HepG2 (cell line): ENCODE data around the gene TPRX1. TPM values are rescaled to one million over a fixed set of nuclear protein-coding genes. Genes with fewer than 3 reads are reported as not detected.

Experiments used
- DNMT1 ChIP-seq: sonication (generic); formaldehyde crosslinking; IDR thresholded peaks from 2 replicates; pipeline ENCODE4 v1.5.1; 2020; ENCODE audit warnings: mild to moderate bottlenecking, missing genetic modification reagents
- DR1 ChIP-seq: sonication (generic); formaldehyde crosslinking; IDR thresholded peaks from 2 replicates; pipeline ENCODE4 v1.8.0; 2021; ENCODE audit warnings: mild to moderate bottlenecking, missing genetic modification reagents, inconsistent platforms
- ELF3 ChIP-seq: IDR thresholded peaks from 2 replicates; pipeline ENCODE4 v1.6.1; 2016; ENCODE audit warnings: missing genetic modification reagents, missing compliant biosample characterization
- NBN ChIP-seq: fragments of 450-650 bp; conservative IDR thresholded peaks from 2 replicates; pipeline ENCODE4 v1.6.1; 2017
- RFXAP ChIP-seq: sonication (generic); formaldehyde crosslinking; IDR thresholded peaks from 2 replicates; pipeline ENCODE4 v1.4.0; 2020; ENCODE audit warnings: missing genetic modification reagents, borderline replicate concordance
- SALL1 ChIP-seq: sonication (generic); formaldehyde crosslinking; IDR thresholded peaks from 2 replicates; pipeline ENCODE4 v1.8.0; 2022; ENCODE audit warnings: mild to moderate bottlenecking, missing genetic modification reagents
- SPEN ChIP-seq: sonication (generic); formaldehyde crosslinking; IDR thresholded peaks from 2 replicates; pipeline ENCODE4 v1.5.1; 2020; ENCODE audit warnings: low read depth, mild to moderate bottlenecking, missing genetic modification reagents
- TCF7 ChIP-seq: sonication (generic); IDR thresholded peaks from 2 replicates; pipeline ENCODE4 v1.6.1; 2016; ENCODE audit warnings: antibody characterized with exemption, low read depth
- TOE1 ChIP-seq: sonication (generic); formaldehyde crosslinking; IDR thresholded peaks from 2 replicates; pipeline ENCODE4 v1.4.0; 2020; ENCODE audit warnings: mild to moderate bottlenecking, missing genetic modification reagents
- ZBTB7A ChIP-seq: sonication (generic); formaldehyde crosslinking; IDR thresholded peaks from 2 replicates; pipeline ENCODE4 v1.8.0; 2022; ENCODE audit warnings: mild to moderate bottlenecking, missing genetic modification reagents
- ZBTB7B ChIP-seq: sonication (generic); formaldehyde crosslinking; IDR thresholded peaks from 2 replicates; pipeline ENCODE4 v1.4.0; 2020; ENCODE audit warnings: missing genetic modification reagents
- ZNF160 ChIP-seq: sonication (generic); formaldehyde crosslinking; IDR thresholded peaks from 2 replicates; pipeline ENCODE4 v1.8.0; 2022; ENCODE audit warnings: mild to moderate bottlenecking, inconsistent platforms, missing genetic modification reagents
- ZNF18 ChIP-seq: sonication (generic); formaldehyde crosslinking; IDR thresholded peaks from 2 replicates; pipeline ENCODE4 v1.8.0; 2022; ENCODE audit warnings: mild to moderate bottlenecking, missing genetic modification reagents; ENCODE audit not compliant: insufficient replicate concordance
- ZNF20 ChIP-seq: sonication (generic); formaldehyde crosslinking; IDR thresholded peaks from 2 replicates; pipeline ENCODE4 v1.4.0; 2020; ENCODE audit warnings: mild to moderate bottlenecking, moderate library complexity, missing genetic modification reagents
- ZNF513 ChIP-seq: sonication (generic); formaldehyde crosslinking; conservative IDR thresholded peaks from 2 replicates; pipeline ENCODE4 v1.5.0; 2020; ENCODE audit warnings: missing genetic modification reagents
- ZNF768 ChIP-seq: sonication (generic); formaldehyde crosslinking; IDR thresholded peaks from 2 replicates; pipeline ENCODE4 v1.4.0; 2020; ENCODE audit warnings: missing genetic modification reagents
- polyA plus RNA-seq, 8 experiments: library from polyadenylated mRNA; depleted of rRNA in 3 of 8; stranded (reverse) in 7 of 8; unstranded in 1 of 8; fragments of >200 nt; fragmentation: Illumina TruSeq in 4 of 8; extraction: Trizol in 4 of 8; gene quantifications; 2 replicates each; pipeline versions ENCODE4 v1.2.1 to v1.2.3, GENCODE V29; 2011 to 2016; ENCODE audit warnings: low read depth in 4 of 8, missing spikeins in 1 of 8, mixed read lengths in 1 of 8; ENCODE audit not compliant: insufficient read depth in 1 of 8
- total RNA-seq, 5 experiments: library from RNA; depleted of rRNA; stranded (reverse); fragments of >200 nt; fragmentation: Illumina TruSeq; extraction: Trizol; gene quantifications; 2 replicates each; pipeline ENCODE4 v1.2.3, GENCODE V29; 2016; ENCODE audit warnings: low read depth in 1 of 5
- TF ChIP-seq, protein P1 (sequence below): IDR thresholded peaks from 2 replicates; pipeline ENCODE4 v1.4.0; 2020; ENCODE audit warnings: mild to moderate bottlenecking, missing genetic modification reagents
- TF ChIP-seq, protein P2 (sequence below): sonication (generic); formaldehyde crosslinking; IDR thresholded peaks from 2 replicates; pipeline ENCODE4 v1.4.0; 2020; ENCODE audit warnings: missing genetic modification reagents
- TF ChIP-seq, protein P3 (sequence below): sonication (generic); formaldehyde crosslinking; IDR thresholded peaks from 2 replicates; pipeline ENCODE4 v1.8.0; 2023; ENCODE audit warnings: mild to moderate bottlenecking, missing genetic modification reagents

Gene TPRX1
- total and polyA plus RNA-seq, 2 of the 13 experiments (the other 11 are each of a cell fraction or from before 2014, with no cell fraction given) = not detected

DNA sequence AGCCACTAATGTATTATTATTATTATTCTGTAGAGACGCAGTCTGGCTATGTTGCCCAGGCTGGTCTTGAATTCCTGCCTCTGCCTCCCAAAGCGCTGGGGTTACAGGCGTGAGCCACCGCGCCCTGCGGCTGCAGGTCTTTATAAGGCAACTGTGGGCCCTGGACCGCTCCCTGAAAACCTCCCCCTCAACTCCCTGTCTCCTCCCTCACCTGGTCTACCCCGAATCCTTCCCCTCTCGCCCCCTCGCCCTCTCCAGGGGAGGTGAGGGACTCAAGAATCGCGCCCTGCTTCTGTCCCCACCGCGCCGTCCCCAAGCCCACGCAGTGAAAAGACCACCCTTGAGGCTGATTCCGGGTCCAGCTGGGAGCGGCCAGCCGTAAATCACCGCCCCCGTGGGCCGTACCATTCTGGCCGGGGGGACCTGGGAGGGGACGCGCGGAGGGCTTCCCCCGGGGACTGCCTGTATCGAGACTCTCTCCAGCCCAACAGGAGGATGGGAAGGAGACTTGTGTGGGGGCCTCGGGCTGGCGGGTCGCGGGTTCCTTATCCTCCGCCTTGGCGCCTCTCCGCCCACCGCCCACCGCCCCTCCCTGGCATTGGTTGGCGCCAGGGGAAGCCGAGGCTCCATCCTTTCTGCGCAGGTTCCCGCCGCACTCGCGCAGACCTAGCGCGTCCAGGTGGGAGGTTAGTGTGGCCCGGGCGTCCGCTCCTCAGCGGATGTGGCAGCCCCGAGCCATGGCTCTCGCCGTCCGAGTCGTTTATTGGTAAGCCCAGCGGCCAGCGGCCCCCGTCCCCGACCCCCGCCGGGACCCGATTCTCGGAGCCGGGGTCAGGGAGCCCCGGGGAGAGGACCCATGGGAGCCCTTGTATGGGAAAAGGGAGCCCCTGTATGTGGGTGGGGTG, 26.1 kb downstream of the TPRX1 start, which contains the start of gene SELENOW (continued):
- TF ChIP-seq ZNF513 (CRISPR knock-in tag) = peak; percentile 77; the same call in 1 of the 2 replicates
- TF ChIP-seq NBN = no peak
- TF ChIP-seq ZNF18 (CRISPR knock-in tag) = peak; percentile 54
- TF ChIP-seq SPEN (CRISPR knock-in tag) = peak; percentile 55
- TF ChIP-seq, protein P1, sequence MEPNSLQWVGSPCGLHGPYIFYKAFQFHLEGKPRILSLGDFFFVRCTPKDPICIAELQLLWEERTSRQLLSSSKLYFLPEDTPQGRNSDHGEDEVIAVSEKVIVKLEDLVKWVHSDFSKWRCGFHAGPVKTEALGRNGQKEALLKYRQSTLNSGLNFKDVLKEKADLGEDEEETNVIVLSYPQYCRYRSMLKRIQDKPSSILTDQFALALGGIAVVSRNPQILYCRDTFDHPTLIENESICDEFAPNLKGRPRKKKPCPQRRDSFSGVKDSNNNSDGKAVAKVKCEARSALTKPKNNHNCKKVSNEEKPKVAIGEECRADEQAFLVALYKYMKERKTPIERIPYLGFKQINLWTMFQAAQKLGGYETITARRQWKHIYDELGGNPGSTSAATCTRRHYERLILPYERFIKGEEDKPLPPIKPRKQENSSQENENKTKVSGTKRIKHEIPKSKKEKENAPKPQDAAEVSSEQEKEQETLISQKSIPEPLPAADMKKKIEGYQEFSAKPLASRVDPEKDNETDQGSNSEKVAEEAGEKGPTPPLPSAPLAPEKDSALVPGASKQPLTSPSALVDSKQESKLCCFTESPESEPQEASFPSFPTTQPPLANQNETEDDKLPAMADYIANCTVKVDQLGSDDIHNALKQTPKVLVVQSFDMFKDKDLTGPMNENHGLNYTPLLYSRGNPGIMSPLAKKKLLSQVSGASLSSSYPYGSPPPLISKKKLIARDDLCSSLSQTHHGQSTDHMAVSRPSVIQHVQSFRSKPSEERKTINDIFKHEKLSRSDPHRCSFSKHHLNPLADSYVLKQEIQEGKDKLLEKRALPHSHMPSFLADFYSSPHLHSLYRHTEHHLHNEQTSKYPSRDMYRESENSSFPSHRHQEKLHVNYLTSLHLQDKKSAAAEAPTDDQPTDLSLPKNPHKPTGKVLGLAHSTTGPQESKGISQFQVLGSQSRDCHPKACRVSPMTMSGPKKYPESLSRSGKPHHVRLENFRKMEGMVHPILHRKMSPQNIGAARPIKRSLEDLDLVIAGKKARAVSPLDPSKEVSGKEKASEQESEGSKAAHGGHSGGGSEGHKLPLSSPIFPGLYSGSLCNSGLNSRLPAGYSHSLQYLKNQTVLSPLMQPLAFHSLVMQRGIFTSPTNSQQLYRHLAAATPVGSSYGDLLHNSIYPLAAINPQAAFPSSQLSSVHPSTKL = peak; percentile 30; the same call in 1 of the 2 replicates
- TF ChIP-seq ZNF20 = peak; percentile 72; the same call in 1 of the 2 replicates
- TF ChIP-seq ZBTB7B (CRISPR knock-in tag) = peak; percentile 99
- TF ChIP-seq ZBTB7A = peak; percentile 89
- TF ChIP-seq, protein P2, sequence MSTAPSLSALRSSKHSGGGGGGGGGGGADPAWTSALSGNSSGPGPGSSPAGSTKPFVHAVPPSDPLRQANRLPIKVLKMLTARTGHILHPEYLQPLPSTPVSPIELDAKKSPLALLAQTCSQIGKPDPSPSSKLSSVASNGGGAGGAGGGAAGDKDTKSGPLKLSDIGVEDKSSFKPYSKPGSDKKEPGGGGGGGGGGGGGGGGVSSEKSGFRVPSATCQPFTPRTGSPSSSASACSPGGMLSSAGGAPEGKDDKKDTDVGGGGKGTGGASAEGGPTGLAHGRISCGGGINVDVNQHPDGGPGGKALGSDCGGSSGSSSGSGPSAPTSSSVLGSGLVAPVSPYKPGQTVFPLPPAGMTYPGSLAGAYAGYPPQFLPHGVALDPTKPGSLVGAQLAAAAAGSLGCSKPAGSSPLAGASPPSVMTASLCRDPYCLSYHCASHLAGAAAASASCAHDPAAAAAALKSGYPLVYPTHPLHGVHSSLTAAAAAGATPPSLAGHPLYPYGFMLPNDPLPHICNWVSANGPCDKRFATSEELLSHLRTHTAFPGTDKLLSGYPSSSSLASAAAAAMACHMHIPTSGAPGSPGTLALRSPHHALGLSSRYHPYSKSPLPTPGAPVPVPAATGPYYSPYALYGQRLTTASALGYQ (CRISPR knock-in tag) = peak; percentile 21; the same call in 1 of the 2 replicates
- no peak for TF ChIP-seq TOE1 (CRISPR knock-in tag)
- TF ChIP-seq RFXAP (CRISPR knock-in tag) = 0 out of 2 replicates have a peak, but pooled peaks have one; percentile 32
- TF ChIP-seq TCF7 = no peak
- peak; percentile 45; the same call in 1 of the 2 replicates for TF ChIP-seq SALL1 (CRISPR knock-in tag)
- TF ChIP-seq, protein P3, sequence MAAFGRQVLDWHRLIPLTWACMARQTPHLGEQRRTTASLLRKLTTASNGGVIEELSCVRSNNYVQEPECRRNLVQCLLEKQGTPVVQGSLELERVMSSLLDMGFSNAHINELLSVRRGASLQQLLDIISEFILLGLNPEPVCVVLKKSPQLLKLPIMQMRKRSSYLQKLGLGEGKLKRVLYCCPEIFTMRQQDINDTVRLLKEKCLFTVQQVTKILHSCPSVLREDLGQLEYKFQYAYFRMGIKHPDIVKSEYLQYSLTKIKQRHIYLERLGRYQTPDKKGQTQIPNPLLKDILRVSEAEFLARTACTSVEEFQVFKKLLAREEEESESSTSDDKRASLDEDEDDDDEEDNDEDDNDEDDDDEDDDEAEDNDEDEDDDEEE (CRISPR knock-in tag) = no peak
- peak; percentile 48 for TF ChIP-seq ZNF768 (CRISPR knock-in tag)
- peak; percentile 71 for TF ChIP-seq ELF3 (CRISPR knock-in tag)
- peak; percentile 50; the same call in 1 of the 2 replicates for TF ChIP-seq ZNF160 (CRISPR knock-in tag)
- TF ChIP-seq DR1 = peak; percentile 68; the same call in 1 of the 2 replicates
- TF ChIP-seq DNMT1 = no peak
